NT2/D1 (cell line): Measurements from ENCODE around the gene TWSG1.

Source experiments
- SUZ12 ChIP-seq: IDR thresholded peaks from 2 replicates; pipeline ENCODE4 v1.6.1; 2011; ENCODE audit not compliant: insufficient read length, insufficient read depth; ENCODE audit errors: extremely low read depth
- YY1 ChIP-seq: IDR thresholded peaks from 2 replicates; pipeline ENCODE4 v1.6.1; 2011; ENCODE audit not compliant: insufficient read length, insufficient read depth

DNA sequence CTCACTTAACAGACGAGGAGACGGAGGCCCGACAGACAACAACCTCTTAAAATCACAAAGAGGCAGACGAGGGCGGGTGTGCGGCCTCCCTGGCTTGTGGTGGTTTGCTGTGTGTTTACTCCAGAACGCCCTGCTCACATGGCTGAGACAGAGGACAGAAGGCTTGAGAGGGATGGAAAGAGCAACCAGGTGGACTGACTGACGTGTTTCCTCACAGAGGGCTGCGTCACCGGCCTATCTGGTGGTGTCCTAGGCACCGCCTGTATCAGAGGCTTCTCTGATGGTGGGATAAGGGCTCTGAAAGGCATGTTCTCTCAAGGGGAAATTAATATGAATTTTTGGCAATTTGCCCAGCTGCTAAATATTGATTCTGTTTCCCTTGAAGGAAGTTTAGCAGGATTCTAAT is 93.7 kb downstream of the TWSG1 start:
- no peak for TF ChIP-seq YY1
- TF ChIP-seq SUZ12 = no peak
